HepG2 (cell line): Measurements from ENCODE around the gene IGIP. TPM values are rescaled to one million over a fixed set of nuclear protein-coding genes. Genes with fewer than 3 reads are reported as not detected.

ENCODE experiments used
- FOXJ3 ChIP-seq: sonication (generic); formaldehyde crosslinking; IDR thresholded peaks from 2 replicates; pipeline ENCODE4 v1.4.0; 2020; ENCODE audit warnings: missing genetic modification reagents, mild to moderate bottlenecking, borderline replicate concordance
- GZF1 ChIP-seq: sonication (generic); formaldehyde crosslinking; IDR thresholded peaks from 2 replicates; pipeline ENCODE4 v1.5.1; 2020; ENCODE audit warnings: mild to moderate bottlenecking, missing genetic modification reagents
- HOXA5 ChIP-seq: sonication (generic); formaldehyde crosslinking; IDR thresholded peaks from 2 replicates; pipeline ENCODE4 v1.4.0; 2020; ENCODE audit warnings: missing genetic modification reagents
- IRF2 ChIP-seq: IDR thresholded peaks from 2 replicates; pipeline ENCODE4 v1.6.1; 2018; ENCODE audit warnings: missing genetic modification reagents, missing compliant biosample characterization
- KDM5A ChIP-seq: fragments of 200-600 bp; sonication (generic); IDR thresholded peaks from 2 replicates; pipeline ENCODE4 v1.7.0; 2018; ENCODE audit warnings: antibody characterized with exemption, mild to moderate bottlenecking, low read length, borderline replicate concordance
- KLF6 ChIP-seq: IDR thresholded peaks from 2 replicates; pipeline ENCODE4 v1.8.0; 2016; ENCODE audit warnings: missing biosample characterization, missing genetic modification reagents
- PCBP1 ChIP-seq: fragments of 200-400 bp; formaldehyde crosslinking; IDR thresholded peaks from 2 replicates; pipeline ENCODE4 v1.6.1; 2017; ENCODE audit warnings: mild to moderate bottlenecking, low read depth, low read length, borderline replicate concordance
- STAT5B ChIP-seq: sonication (generic); formaldehyde crosslinking; IDR thresholded peaks from 2 replicates; pipeline ENCODE4 v1.4.0; 2020; ENCODE audit warnings: missing genetic modification reagents
- ZNF484 ChIP-seq: sonication (generic); formaldehyde crosslinking; IDR thresholded peaks from 2 replicates; pipeline ENCODE4 v1.5.1; 2020; ENCODE audit warnings: mild to moderate bottlenecking, low read depth, missing genetic modification reagents, borderline replicate concordance
- ZNF558 ChIP-seq: sonication (generic); formaldehyde crosslinking; IDR thresholded peaks from 2 replicates; pipeline ENCODE4 v1.9.0; 2022; ENCODE audit warnings: mild to moderate bottlenecking, missing genetic modification reagents, borderline replicate concordance
- ZNF7 ChIP-seq: IDR thresholded peaks from 2 replicates; pipeline ENCODE4 v1.6.1; 2016; ENCODE audit warnings: missing biosample characterization, missing genetic modification reagents
- ZNF720 ChIP-seq: sonication (generic); formaldehyde crosslinking; IDR thresholded peaks from 2 replicates; pipeline ENCODE4 v1.4.0; 2020; ENCODE audit warnings: missing genetic modification reagents
- ZNF75D ChIP-seq: sonication (generic); formaldehyde crosslinking; IDR thresholded peaks from 2 replicates; pipeline ENCODE4 v1.8.1; 2023; ENCODE audit warnings: missing genetic modification reagents, mild to moderate bottlenecking, borderline replicate concordance
- polyA plus RNA-seq, 8 experiments: library from polyadenylated mRNA; depleted of rRNA in 3 of 8; stranded (reverse) in 7 of 8; unstranded in 1 of 8; fragments of >200 nt; fragmentation: Illumina TruSeq in 4 of 8; extraction: Trizol in 4 of 8; gene quantifications; 2 replicates each; pipeline versions ENCODE4 v1.2.1 to v1.2.3, GENCODE V29; 2011 to 2016; ENCODE audit warnings: low read depth in 4 of 8, missing spikeins in 1 of 8, mixed read lengths in 1 of 8; ENCODE audit not compliant: insufficient read depth in 1 of 8
- total RNA-seq, 5 experiments: library from RNA; depleted of rRNA; stranded (reverse); fragments of >200 nt; fragmentation: Illumina TruSeq; extraction: Trizol; gene quantifications; 2 replicates each; pipeline ENCODE4 v1.2.3, GENCODE V29; 2016; ENCODE audit warnings: low read depth in 1 of 5
- TF ChIP-seq, protein P1 (sequence below): sonication (generic); formaldehyde crosslinking; IDR thresholded peaks from 2 replicates; pipeline ENCODE4 v1.4.0; 2020; ENCODE audit warnings: missing genetic modification reagents
- TF ChIP-seq, protein P2 (sequence below): sonication (generic); formaldehyde crosslinking; IDR thresholded peaks from 2 replicates; pipeline ENCODE4 v1.8.1; 2022; ENCODE audit warnings: low read depth, mild to moderate bottlenecking, missing genetic modification reagents
- TF ChIP-seq, protein P3 (sequence below): sonication (generic); formaldehyde crosslinking; IDR thresholded peaks from 2 replicates; pipeline ENCODE4 v1.4.0; 2020; ENCODE audit warnings: missing genetic modification reagents
- TF ChIP-seq, protein P4 (sequence below): sonication (generic); formaldehyde crosslinking; conservative IDR thresholded peaks from 2 replicates; pipeline ENCODE4 v1.4.0; 2020; ENCODE audit warnings: missing genetic modification reagents

Gene IGIP
- total and polyA plus RNA-seq, 2 of the 13 experiments (the other 11 are each of a cell fraction or from before 2014, with no cell fraction given), result 1.7 to 2.1 TPM

DNA sequence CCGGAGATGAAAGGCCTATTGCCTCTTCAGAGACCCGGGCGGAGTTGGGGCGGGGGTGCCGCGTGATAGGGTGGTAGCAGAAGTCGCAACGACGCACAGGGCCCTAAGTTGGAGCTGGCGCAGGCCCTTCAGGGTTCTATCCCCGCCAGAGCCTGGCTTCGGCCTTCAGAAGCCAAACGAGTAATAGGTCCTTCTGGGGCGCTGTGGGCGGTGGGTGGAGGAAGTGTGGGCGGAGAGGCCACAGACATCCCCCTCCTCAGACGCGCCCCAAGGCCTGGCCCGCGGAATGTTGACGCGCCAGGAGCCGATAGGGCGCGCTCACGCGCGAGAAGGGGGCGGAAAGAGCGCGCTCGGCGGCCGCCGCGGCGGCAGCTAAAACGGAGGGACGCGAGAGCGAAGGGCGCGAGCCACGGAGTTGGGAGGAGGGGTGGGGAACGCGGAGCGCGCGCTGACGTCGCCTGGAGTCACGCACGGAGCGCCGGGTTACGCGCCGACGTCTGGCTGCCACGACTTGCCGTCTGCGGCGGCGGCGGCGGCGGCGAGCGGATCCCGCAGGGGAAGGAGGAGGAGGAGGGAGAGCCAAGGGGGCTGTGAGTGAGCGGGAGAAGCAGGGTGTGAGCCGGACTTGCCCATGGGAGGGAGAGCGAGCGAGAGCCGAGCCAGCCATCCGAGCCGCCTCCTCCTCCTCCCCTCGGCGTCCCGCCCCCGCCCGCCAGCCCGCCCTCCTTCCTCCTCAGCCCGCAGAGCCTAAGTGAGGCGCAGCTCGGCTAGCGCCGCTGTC, 18.2 kb upstream of the IGIP start (continued):
- peak; percentile 60; the same call in 1 of the 2 replicates for TF ChIP-seq ZNF558 (CRISPR knock-in tag)
- no peak for TF ChIP-seq PCBP1
- no peak for TF ChIP-seq ZNF7 (CRISPR knock-in tag)
- TF ChIP-seq ZNF484 (CRISPR knock-in tag), result no peak
- TF ChIP-seq GZF1, result 0 out of 2 replicates have a peak, but pooled peaks have one; percentile 44
- no peak for TF ChIP-seq ZNF75D
- TF ChIP-seq, protein P1, sequence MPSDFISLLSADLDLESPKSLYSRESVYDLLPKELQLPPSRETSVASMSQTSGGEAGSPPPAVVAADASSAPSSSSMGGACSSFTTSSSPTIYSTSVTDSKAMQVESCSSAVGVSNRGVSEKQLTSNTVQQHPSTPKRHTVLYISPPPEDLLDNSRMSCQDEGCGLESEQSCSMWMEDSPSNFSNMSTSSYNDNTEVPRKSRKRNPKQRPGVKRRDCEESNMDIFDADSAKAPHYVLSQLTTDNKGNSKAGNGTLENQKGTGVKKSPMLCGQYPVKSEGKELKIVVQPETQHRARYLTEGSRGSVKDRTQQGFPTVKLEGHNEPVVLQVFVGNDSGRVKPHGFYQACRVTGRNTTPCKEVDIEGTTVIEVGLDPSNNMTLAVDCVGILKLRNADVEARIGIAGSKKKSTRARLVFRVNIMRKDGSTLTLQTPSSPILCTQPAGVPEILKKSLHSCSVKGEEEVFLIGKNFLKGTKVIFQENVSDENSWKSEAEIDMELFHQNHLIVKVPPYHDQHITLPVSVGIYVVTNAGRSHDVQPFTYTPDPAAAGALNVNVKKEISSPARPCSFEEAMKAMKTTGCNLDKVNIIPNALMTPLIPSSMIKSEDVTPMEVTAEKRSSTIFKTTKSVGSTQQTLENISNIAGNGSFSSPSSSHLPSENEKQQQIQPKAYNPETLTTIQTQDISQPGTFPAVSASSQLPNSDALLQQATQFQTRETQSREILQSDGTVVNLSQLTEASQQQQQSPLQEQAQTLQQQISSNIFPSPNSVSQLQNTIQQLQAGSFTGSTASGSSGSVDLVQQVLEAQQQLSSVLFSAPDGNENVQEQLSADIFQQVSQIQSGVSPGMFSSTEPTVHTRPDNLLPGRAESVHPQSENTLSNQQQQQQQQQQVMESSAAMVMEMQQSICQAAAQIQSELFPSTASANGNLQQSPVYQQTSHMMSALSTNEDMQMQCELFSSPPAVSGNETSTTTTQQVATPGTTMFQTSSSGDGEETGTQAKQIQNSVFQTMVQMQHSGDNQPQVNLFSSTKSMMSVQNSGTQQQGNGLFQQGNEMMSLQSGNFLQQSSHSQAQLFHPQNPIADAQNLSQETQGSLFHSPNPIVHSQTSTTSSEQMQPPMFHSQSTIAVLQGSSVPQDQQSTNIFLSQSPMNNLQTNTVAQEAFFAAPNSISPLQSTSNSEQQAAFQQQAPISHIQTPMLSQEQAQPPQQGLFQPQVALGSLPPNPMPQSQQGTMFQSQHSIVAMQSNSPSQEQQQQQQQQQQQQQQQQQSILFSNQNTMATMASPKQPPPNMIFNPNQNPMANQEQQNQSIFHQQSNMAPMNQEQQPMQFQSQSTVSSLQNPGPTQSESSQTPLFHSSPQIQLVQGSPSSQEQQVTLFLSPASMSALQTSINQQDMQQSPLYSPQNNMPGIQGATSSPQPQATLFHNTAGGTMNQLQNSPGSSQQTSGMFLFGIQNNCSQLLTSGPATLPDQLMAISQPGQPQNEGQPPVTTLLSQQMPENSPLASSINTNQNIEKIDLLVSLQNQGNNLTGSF (CRISPR knock-in tag), result peak; percentile 68; the same call in 1 of the 2 replicates
- no peak for TF ChIP-seq ZNF720 (CRISPR knock-in tag)
- no peak for TF ChIP-seq KDM5A
- TF ChIP-seq, protein P2, sequence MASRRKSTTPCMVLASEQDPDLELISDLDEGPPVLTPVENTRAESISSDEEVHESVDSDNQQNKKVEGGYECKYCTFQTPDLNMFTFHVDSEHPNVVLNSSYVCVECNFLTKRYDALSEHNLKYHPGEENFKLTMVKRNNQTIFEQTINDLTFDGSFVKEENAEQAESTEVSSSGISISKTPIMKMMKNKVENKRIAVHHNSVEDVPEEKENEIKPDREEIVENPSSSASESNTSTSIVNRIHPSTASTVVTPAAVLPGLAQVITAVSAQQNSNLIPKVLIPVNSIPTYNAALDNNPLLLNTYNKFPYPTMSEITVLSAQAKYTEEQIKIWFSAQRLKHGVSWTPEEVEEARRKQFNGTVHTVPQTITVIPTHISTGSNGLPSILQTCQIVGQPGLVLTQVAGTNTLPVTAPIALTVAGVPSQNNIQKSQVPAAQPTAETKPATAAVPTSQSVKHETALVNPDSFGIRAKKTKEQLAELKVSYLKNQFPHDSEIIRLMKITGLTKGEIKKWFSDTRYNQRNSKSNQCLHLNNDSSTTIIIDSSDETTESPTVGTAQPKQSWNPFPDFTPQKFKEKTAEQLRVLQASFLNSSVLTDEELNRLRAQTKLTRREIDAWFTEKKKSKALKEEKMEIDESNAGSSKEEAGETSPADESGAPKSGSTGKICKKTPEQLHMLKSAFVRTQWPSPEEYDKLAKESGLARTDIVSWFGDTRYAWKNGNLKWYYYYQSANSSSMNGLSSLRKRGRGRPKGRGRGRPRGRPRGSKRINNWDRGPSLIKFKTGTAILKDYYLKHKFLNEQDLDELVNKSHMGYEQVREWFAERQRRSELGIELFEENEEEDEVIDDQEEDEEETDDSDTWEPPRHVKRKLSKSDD (CRISPR knock-in tag), result no peak; the same call in 1 of the 2 replicates
- TF ChIP-seq, protein P3, sequence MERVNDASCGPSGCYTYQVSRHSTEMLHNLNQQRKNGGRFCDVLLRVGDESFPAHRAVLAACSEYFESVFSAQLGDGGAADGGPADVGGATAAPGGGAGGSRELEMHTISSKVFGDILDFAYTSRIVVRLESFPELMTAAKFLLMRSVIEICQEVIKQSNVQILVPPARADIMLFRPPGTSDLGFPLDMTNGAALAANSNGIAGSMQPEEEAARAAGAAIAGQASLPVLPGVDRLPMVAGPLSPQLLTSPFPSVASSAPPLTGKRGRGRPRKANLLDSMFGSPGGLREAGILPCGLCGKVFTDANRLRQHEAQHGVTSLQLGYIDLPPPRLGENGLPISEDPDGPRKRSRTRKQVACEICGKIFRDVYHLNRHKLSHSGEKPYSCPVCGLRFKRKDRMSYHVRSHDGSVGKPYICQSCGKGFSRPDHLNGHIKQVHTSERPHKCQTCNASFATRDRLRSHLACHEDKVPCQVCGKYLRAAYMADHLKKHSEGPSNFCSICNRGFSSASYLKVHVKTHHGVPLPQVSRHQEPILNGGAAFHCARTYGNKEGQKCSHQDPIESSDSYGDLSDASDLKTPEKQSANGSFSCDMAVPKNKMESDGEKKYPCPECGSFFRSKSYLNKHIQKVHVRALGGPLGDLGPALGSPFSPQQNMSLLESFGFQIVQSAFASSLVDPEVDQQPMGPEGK (CRISPR knock-in tag), result peak; percentile 56; the same call in 1 of the 2 replicates
- TF ChIP-seq HOXA5, result peak; percentile 82; the same call in 1 of the 2 replicates
- TF ChIP-seq STAT5B (CRISPR knock-in tag), result no peak
- TF ChIP-seq, protein P4, sequence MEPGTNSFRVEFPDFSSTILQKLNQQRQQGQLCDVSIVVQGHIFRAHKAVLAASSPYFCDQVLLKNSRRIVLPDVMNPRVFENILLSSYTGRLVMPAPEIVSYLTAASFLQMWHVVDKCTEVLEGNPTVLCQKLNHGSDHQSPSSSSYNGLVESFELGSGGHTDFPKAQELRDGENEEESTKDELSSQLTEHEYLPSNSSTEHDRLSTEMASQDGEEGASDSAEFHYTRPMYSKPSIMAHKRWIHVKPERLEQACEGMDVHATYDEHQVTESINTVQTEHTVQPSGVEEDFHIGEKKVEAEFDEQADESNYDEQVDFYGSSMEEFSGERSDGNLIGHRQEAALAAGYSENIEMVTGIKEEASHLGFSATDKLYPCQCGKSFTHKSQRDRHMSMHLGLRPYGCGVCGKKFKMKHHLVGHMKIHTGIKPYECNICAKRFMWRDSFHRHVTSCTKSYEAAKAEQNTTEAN (CRISPR knock-in tag), result peak; percentile 44
- no peak for TF ChIP-seq KLF6
- TF ChIP-seq FOXJ3 (CRISPR knock-in tag), result peak; percentile 61; the same call in 1 of the 2 replicates
- TF ChIP-seq IRF2 (CRISPR knock-in tag), result peak; percentile 65; the same call in 1 of the 2 replicates
